ENCODE results near the gene SEC61A2. TPM values are rescaled to one million over a fixed set of nuclear protein-coding genes. Genes with fewer than 3 reads are reported as not detected.

The SEC61A2 gene
- 1 to 10 TPM; 3.6 to 7.5 (median 6.5) TPM for total RNA-seq
- long read RNA-seq, partial matches to known transcripts = 2 of 3 reads
- long read RNA-seq, other reads (novel, unspliced or antisense) = 1 of 3 reads

GRCh38 chr10:12129222-12130111 is at the start of gene SEC61A2:
Gene SEC61A2 (plus strand): TSS chr10:12129677. CDS start chr10:12129788, 111 bp downstream.
- under 1% methylated on average over 58 of the region's 108 CpGs for WGBS (ENCODE audit: insufficient coverage, low coverage, low lambda C conversion rate, missing lambda C conversion rate)
- Histone ChIP-seq H3K27ac (peak within 1 kb of the TSS; percentile 90 to 91 (median 90)), H3K9me3 (no peaks in the 10 kb centered on the region), H3K4me3 (peak within 1 kb of the TSS; percentile 71 to 93 (median 91)), H3K36me3 (peaks cover 0 to 2% (median 0%) of the 10 kb centered on the region in 4 donors), H3K4me1 (no peaks in the 10 kb centered on the region), H3K27me3 (no peaks in the 10 kb centered on the region)
- intact Hi-C loops (cut with DNase I) = no loop called here
- TF ChIP-seq POLR2A (IDR thresholded peaks at IDR 0.05) (peak; percentile 71), CTCF (IDR thresholded peaks at IDR 0.05) (no peak)
- ATAC-seq (peak; percentile 93 to 98 (median 96)), DNase-seq (peak; percentile 98 to 99 (median 98))

GRCh38 chr10:12081470-12081869 is 48.0 kb upstream of the SEC61A2 start:
- Histone ChIP-seq H3K4me3 (no peak overlapping the region), H3K27me3 (no peaks in the 10 kb centered on the region), H3K4me1 (peaks cover 0 to 9% (median 0%) of the 10 kb centered on the region in 4 donors), H3K36me3 (peaks cover 0 to 61% (median 32%) of the 10 kb centered on the region in 4 donors), H3K27ac (no peak overlapping the region), H3K9me3 (no peaks in the 10 kb centered on the region)
- DNase-seq = no peak
- intact Hi-C loops (cut with DNase I) = no loop called here
- no peak for TF ChIP-seq CTCF (IDR thresholded peaks at IDR 0.05)
- no peak for TF ChIP-seq POLR2A (IDR thresholded peaks at IDR 0.05)
- peak in 1 of 4 donors; percentile 3 for ATAC-seq
- no CpG with 5 or more reads among the region's 8 CpGs for WGBS (ENCODE audit: insufficient coverage, low coverage, low lambda C conversion rate, missing lambda C conversion rate)

GRCh38 chr10:12081879-12082557 is 47.5 kb upstream of the SEC61A2 start:
- Histone ChIP-seq H3K27ac (no peak overlapping the region), H3K27me3 (no peaks in the 10 kb centered on the region), H3K4me3 (no peak overlapping the region), H3K36me3 (peaks cover 0 to 66% (median 34%) of the 10 kb centered on the region in 4 donors), H3K9me3 (no peaks in the 10 kb centered on the region), H3K4me1 (peaks cover 0 to 5% (median 0%) of the 10 kb centered on the region in 4 donors)
- no peak for DNase-seq
- WGBS (ENCODE audit: insufficient coverage, low coverage, low lambda C conversion rate, missing lambda C conversion rate) = 95% methylated on average over 4 of the region's 6 CpGs
- intact Hi-C loops (cut with DNase I) = no loop called here
- no peak for TF ChIP-seq CTCF (IDR thresholded peaks at IDR 0.05)
- TF ChIP-seq POLR2A (IDR thresholded peaks at IDR 0.05) = no peak
- ATAC-seq = no peak

GRCh38 chr10:12088919-12089318 is 40.6 kb upstream of the SEC61A2 start:
- TF ChIP-seq CTCF (IDR thresholded peaks at IDR 0.05) (no peak), POLR2A (IDR thresholded peaks at IDR 0.05) (no peak)

More at GRCh38 chr10:12088919-12089318, 40.6 kb upstream of the SEC61A2 start:
- 47% methylated on average over 14 of the region's 14 CpGs for WGBS (ENCODE audit: insufficient coverage, low coverage, low lambda C conversion rate, missing lambda C conversion rate)
- peak overlapping the region in 1 of 3 donors; percentile 19 for H3K27ac ChIP-seq
- no peaks in the 10 kb centered on the region for H3K9me3 ChIP-seq
- DNase-seq = no peak
- no peaks in the 10 kb centered on the region for H3K4me1 ChIP-seq
- peak in 3 of 4 donors; percentile 48 to 64 (median 63) for ATAC-seq
- intact Hi-C loops (cut with DNase I) = no loop called here
- peaks cover 0 to 88% (median 32%) of the 10 kb centered on the region in 4 donors for H3K36me3 ChIP-seq
- H3K27me3 ChIP-seq = no peaks in the 10 kb centered on the region
- H3K4me3 ChIP-seq = no peak overlapping the region

Data from right lobe of liver (tissue), 6 donors.